ENCODE results near the gene NBEA. TPM values are rescaled to one million over a fixed set of nuclear protein-coding genes. Genes with fewer than 3 reads are reported as not detected.

The NBEA gene
- total RNA-seq, 2 donors from 2014 or later: 2.6 to 3.8 TPM

DNA sequence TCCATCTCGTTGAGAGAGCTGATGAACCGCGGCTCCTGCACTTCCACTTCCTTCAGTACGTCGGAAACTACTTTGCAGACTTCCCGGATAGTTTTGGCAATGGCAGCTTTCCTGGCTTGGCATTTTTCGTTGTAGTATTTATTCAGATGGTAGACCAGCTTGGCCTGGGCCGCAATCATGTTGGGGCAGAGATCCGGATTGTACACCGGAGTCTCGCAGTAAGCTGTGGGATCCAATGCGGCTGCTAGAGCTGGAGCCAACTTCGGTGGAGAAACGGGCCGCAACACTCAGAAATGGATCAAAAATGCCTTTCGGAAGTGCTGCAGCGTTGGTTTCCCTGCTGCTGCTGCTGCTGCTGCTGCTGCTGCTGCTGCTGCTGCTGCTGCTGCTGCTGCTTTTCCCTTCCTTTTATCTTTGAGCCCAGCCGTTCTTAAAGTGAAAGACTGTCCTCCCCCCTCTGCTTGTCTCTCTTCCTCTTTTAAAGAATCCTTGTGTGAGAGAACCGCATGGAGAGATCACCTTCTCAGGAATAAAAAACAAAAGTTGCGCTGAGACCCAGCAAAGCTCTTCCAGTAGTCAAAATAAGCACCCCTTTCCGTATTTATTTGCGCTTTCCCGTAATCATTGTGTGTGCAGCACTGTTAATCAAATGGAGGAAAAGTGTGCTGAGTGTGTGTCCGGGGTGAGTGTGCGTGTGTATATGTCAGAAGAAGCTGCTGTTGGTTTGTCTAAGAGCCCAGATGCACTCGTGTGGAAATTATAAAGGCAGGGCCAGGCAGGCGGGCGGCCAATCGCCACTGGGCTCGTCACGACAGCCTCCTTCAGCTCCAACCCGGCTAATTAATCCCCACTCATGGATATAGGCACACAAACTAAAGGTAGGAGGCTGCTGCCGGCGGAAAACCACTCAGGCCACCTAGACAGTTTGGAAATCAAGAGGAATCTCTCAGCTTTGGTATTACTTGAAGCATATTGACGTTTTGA, 534.2 kb downstream of the NBEA start, which contains the start of gene MAB21L1:
Gene MAB21L1, minus strand, starts transcription at position 730 of the 984 bp plus-strand sequence. Its CDS starts 551 bp downstream, at position 179.
- peaks cover 3% of the 10 kb centered on the region for H3K9me3 ChIP-seq (ENCODE audit: control insufficient read depth, low read length, poor library complexity, severe bottlenecking)
- DNase-seq (no peak), ATAC-seq (no peak)
- peaks cover 56% of the 10 kb centered on the region for H3K27me3 Mint-ChIP-seq
- H3K4me3 Mint-ChIP-seq: peak within 1 kb of the TSS; percentile 82
- peaks cover 18% of the 10 kb centered on the region for H3K4me1 Mint-ChIP-seq
- no peaks in the 10 kb centered on the region for H3K36me3 Mint-ChIP-seq (ENCODE audit: low read depth)
- no peak within 1 kb of the TSS for H3K27ac Mint-ChIP-seq

DNA sequence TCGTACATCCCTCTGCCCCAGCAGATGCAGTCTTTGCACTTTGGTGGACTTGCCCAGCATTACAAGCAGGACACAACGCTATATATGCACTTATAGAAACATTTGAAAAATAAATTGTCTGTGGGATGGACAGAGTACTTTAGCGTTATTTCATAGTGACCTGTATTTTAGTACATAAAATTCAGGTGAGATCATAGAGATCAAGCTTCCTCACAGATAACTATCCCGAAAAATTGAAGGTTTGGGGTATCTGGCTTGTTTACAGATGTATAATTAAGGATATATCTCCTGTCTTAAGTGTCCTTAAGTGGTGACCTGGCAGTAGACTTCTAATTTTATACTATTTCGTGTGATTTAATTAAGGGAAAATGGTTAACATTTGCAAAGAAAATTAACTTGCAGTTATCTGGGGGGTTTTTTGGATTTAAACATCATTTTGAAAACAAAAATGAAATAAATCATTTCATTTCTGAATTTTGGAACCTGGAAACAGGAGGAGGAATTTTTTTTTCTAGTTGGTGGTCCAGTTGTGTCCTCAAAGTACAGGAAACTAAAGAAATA, 535.4 kb downstream of the NBEA start:
- H3K36me3 Mint-ChIP-seq (ENCODE audit: low read depth): no peaks in the 10 kb centered on the region
- peaks cover 49% of the 10 kb centered on the region for H3K27me3 Mint-ChIP-seq
- H3K4me3 Mint-ChIP-seq: no peak overlapping the region

DNA sequence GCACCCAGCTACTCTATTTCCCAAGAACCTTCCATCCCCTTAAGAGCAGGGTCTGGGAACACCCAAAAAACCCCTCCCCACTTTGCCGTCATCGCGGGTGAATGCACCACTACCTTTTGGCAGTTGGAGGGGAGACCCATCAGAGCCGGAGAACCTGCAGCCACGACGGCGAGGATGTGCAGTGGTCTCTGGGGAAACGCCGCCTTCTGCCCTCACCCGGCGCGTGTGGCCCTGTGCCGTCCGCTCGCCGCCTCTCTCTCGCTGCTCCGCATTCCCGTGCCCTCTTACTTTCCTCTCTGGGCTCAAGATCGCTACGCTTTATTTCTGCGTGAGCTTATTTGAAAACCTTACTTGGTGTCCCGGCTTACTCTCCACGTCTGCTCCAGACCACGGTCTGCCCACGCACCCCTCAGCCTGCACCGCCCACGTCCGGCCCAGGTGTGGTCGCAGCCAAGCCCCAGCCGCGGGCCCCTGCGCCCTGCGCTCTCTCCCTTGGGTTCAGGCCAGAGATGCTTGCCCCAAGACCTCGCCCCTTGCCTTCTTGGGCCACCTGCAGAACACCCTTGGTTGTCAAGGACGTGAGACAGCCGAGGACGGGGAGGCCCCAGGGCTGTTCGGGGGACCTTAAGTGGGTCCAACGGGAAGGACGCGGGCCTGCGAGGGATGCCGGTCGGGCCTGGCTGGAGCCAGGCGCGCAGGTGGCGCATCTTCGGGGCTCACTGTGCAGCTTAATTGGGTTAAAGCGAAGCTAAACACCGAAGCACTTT, 536.4 kb downstream of the NBEA start:
- Mint-ChIP-seq H3K27ac (no peak overlapping the region), H3K4me1 (peaks cover 16% of the 10 kb centered on the region), H3K27me3 (peaks cover 49% of the 10 kb centered on the region), H3K4me3 (no peak overlapping the region), H3K36me3 (ENCODE audit: low read depth) (no peaks in the 10 kb centered on the region)
- H3K9me3 ChIP-seq (ENCODE audit: control insufficient read depth, low read length, poor library complexity, severe bottlenecking): peaks cover 3% of the 10 kb centered on the region
- DNase-seq (no peak), ATAC-seq (no peak)

More for the DNA sequence above, 535.4 kb downstream of the NBEA start:
- no peak for ATAC-seq
- DNase-seq: no peak
- H3K9me3 ChIP-seq (ENCODE audit: control insufficient read depth, low read length, poor library complexity, severe bottlenecking): peaks cover 3% of the 10 kb centered on the region
- H3K4me1 Mint-ChIP-seq: peaks cover 16% of the 10 kb centered on the region
- H3K27ac Mint-ChIP-seq: no peak overlapping the region

DNA sequence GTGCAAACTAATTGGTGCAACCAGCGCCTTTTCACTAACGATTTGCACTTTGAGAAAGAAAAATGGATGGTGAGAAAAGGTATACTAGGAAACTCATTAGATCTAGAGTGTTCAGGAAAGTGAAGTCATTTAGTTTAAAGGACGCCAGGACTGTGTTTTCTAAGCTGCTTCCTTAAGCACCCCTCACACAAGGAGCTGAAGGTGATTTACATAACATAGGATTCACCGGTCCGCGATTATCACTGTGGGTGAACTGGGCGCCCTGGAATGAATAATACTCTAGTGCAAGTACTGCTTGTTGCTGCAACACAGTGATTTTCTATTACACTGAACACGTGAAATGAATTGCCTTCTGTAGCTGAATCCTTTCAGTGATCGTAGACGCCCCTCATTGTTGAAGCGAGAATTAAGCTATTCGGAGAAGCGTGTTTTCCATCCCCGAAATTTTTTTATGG, 537.0 kb downstream of the NBEA start:
- DNase-seq (no peak), ATAC-seq (no peak)
- H3K4me3 Mint-ChIP-seq: no peak overlapping the region
- H3K27me3 Mint-ChIP-seq: peaks cover 49% of the 10 kb centered on the region
- peaks cover 16% of the 10 kb centered on the region for H3K4me1 Mint-ChIP-seq
- no peaks in the 10 kb centered on the region for H3K36me3 Mint-ChIP-seq (ENCODE audit: low read depth)
- peaks cover 3% of the 10 kb centered on the region for H3K9me3 ChIP-seq (ENCODE audit: control insufficient read depth, low read length, poor library complexity, severe bottlenecking)
- no peak overlapping the region for H3K27ac Mint-ChIP-seq

DNA sequence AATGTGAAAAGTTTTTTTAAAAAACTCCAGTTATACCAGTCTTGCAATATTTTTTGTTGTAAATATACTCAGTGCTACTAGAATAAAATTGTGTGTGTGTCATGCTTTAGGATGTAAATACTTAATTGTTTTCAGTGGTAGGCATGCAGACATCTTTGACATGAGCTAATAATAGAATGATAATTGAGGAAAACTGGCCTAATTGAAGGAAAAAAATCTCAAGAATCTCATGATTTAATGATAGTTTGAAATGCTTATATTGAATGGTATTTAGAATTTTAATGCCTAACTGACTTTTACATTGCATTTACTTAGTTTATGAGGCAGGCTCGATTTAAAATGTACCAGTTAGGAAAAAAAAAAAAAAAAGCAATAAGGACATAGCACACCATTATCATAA, 537.6 kb downstream of the NBEA start:
- DNase-seq (no peak), ATAC-seq (no peak)
- Mint-ChIP-seq H3K4me1 (peaks cover 16% of the 10 kb centered on the region), H3K27me3 (peaks cover 44% of the 10 kb centered on the region), H3K36me3 (ENCODE audit: low read depth) (no peaks in the 10 kb centered on the region), H3K27ac (no peak overlapping the region), H3K4me3 (no peak overlapping the region)
- H3K9me3 ChIP-seq (ENCODE audit: control insufficient read depth, low read length, poor library complexity, severe bottlenecking): peaks cover 3% of the 10 kb centered on the region

DNA sequence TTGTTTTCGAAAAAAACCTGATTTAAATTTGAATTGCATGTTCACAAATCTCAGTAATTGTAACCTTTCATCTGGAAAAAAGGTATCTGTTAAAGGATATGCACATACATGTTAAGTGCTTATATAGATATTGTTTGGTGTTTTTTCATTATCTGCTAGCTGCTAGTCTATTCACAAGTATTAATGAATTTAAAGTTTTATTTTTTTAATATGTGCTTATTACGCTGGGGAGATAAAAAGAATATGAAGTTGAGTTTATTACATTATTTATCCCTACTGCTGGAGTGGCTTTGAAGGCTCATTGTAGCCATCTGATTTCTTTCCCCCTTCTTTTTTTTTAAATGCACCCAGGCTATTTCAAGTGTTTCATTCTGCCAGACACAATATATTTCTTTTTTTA, 538.3 kb downstream of the NBEA start:
- peaks cover 37% of the 10 kb centered on the region for H3K27me3 Mint-ChIP-seq
- DNase-seq (no peak), ATAC-seq (no peak)
- H3K27ac Mint-ChIP-seq: no peak overlapping the region
- H3K36me3 Mint-ChIP-seq (ENCODE audit: low read depth): no peaks in the 10 kb centered on the region
- H3K9me3 ChIP-seq (ENCODE audit: control insufficient read depth, low read length, poor library complexity, severe bottlenecking): peaks cover 3% of the 10 kb centered on the region
- peaks cover 16% of the 10 kb centered on the region for H3K4me1 Mint-ChIP-seq
- no peak overlapping the region for H3K4me3 Mint-ChIP-seq

GRCh38 chr13:35481777-35482176, 539.7 kb downstream of the NBEA start:
- no peaks in the 10 kb centered on the region for H3K36me3 Mint-ChIP-seq (ENCODE audit: low read depth)
- H3K27ac Mint-ChIP-seq: no peak overlapping the region
- ATAC-seq (no peak), DNase-seq (no peak)
- H3K4me1 Mint-ChIP-seq: peaks cover 5% of the 10 kb centered on the region
- H3K4me3 Mint-ChIP-seq: no peak overlapping the region
- H3K9me3 ChIP-seq (ENCODE audit: control insufficient read depth, low read length, poor library complexity, severe bottlenecking): peaks cover 3% of the 10 kb centered on the region
- peaks cover 23% of the 10 kb centered on the region for H3K27me3 Mint-ChIP-seq

- no peak overlapping the region for H3K27ac Mint-ChIP-seq
- ATAC-seq (no peak), DNase-seq (no peak)
- peaks cover 5% of the 10 kb centered on the region for H3K4me1 Mint-ChIP-seq
- peaks cover 16% of the 10 kb centered on the region for H3K27me3 Mint-ChIP-seq
- no peak overlapping the region for H3K4me3 Mint-ChIP-seq
- H3K36me3 Mint-ChIP-seq (ENCODE audit: low read depth): no peaks in the 10 kb centered on the region
- peaks cover 3% of the 10 kb centered on the region for H3K9me3 ChIP-seq (ENCODE audit: control insufficient read depth, low read length, poor library complexity, severe bottlenecking)
These were observed 540.5 kb downstream of the NBEA start for GRCh38 chr13:35482527-35482926.

GRCh38 chr13:35483761-35484160, 541.7 kb downstream of the NBEA start:
- no peak overlapping the region for H3K27ac Mint-ChIP-seq
- H3K4me1 Mint-ChIP-seq: no peaks in the 10 kb centered on the region
- H3K9me3 ChIP-seq (ENCODE audit: control insufficient read depth, low read length, poor library complexity, severe bottlenecking): no peaks in the 10 kb centered on the region
- H3K27me3 Mint-ChIP-seq: peaks cover 3% of the 10 kb centered on the region
- no peak overlapping the region for H3K4me3 Mint-ChIP-seq
- DNase-seq (no peak), ATAC-seq (no peak)
- no peaks in the 10 kb centered on the region for H3K36me3 Mint-ChIP-seq (ENCODE audit: low read depth)

GRCh38 chr13:35484384-35484783, 542.3 kb downstream of the NBEA start:
- H3K4me3 Mint-ChIP-seq: no peak overlapping the region
- H3K27me3 Mint-ChIP-seq: no peaks in the 10 kb centered on the region
- DNase-seq (no peak), ATAC-seq (no peak)
- H3K36me3 Mint-ChIP-seq (ENCODE audit: low read depth): no peaks in the 10 kb centered on the region
- no peaks in the 10 kb centered on the region for H3K4me1 Mint-ChIP-seq
- H3K9me3 ChIP-seq (ENCODE audit: control insufficient read depth, low read length, poor library complexity, severe bottlenecking): no peaks in the 10 kb centered on the region
- no peak overlapping the region for H3K27ac Mint-ChIP-seq

GRCh38 chr13:35485424-35485823, 543.4 kb downstream of the NBEA start:
- no peaks in the 10 kb centered on the region for H3K9me3 ChIP-seq (ENCODE audit: control insufficient read depth, low read length, poor library complexity, severe bottlenecking)

GRCh38 chr13:35489050-35489449, 547.0 kb downstream of the NBEA start:
- no peaks in the 10 kb centered on the region for H3K36me3 Mint-ChIP-seq (ENCODE audit: low read depth)
- H3K27ac Mint-ChIP-seq: no peak overlapping the region
- no peaks in the 10 kb centered on the region for H3K27me3 Mint-ChIP-seq
- H3K4me1 Mint-ChIP-seq: no peaks in the 10 kb centered on the region
- no peak for ATAC-seq
- no peak overlapping the region for H3K4me3 Mint-ChIP-seq
- DNase-seq: no peak
- H3K9me3 ChIP-seq (ENCODE audit: control insufficient read depth, low read length, poor library complexity, severe bottlenecking): no peaks in the 10 kb centered on the region

More at GRCh38 chr13:35485424-35485823, 543.4 kb downstream of the NBEA start:
- H3K27me3 Mint-ChIP-seq: no peaks in the 10 kb centered on the region
- H3K36me3 Mint-ChIP-seq (ENCODE audit: low read depth): no peaks in the 10 kb centered on the region
- no peak overlapping the region for H3K27ac Mint-ChIP-seq
- no peak overlapping the region for H3K4me3 Mint-ChIP-seq
- no peak for ATAC-seq
- no peaks in the 10 kb centered on the region for H3K4me1 Mint-ChIP-seq
- DNase-seq: no peak

- ATAC-seq (no peak), DNase-seq (no peak)
- Mint-ChIP-seq H3K27me3 (no peaks in the 10 kb centered on the region), H3K4me3 (no peak overlapping the region), H3K36me3 (ENCODE audit: low read depth) (no peaks in the 10 kb centered on the region), H3K4me1 (no peaks in the 10 kb centered on the region), H3K27ac (no peak overlapping the region)
- H3K9me3 ChIP-seq (ENCODE audit: control insufficient read depth, low read length, poor library complexity, severe bottlenecking): no peaks in the 10 kb centered on the region
These were observed 553.9 kb downstream of the NBEA start for GRCh38 chr13:35496006-35496405.

Measured in T-helper 17 cell (primary cell).